ENCODE measurements around the gene ACOXL. TPM values are rescaled to one million over a fixed set of nuclear protein-coding genes. Genes with fewer than 3 reads are reported as not detected.

The ACOXL gene
- polyA plus RNA-seq, 4 donors = 0.06 to 0.56 TPM; not detected in 2

DNA sequence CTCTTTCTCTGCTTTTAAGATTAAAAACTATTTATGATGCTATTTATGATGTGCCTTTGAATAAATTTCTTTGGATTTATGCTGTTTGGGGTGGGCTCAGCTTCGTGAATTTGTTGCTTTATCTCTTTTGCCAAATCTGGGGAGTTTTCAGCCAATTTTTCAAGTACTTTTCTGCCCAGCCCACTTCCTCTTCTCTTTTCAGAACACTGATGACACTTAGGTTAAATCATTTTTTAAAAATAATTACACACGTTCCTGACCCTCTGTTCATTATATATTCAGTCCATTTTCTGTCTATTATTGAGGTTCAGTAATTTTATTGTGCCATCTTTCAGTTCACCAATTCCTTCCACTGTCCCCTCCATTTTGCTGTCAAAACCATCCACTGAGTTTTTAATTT, 373.6 kb downstream of the ACOXL start:
- Histone ChIP-seq H3K9me3 (ENCODE audit: control insufficient read depth in 2 of 2, insufficient read depth in 1 of 2, low read depth in 1 of 2, low read length in 1 of 2) (no peaks in the 10 kb centered on the region), H3K4me3 (ENCODE audit: low read depth in 1 of 3, low read length in 3 of 3) (no peak overlapping the region), H3K27ac (ENCODE audit: low read depth in 1 of 3, low read length in 2 of 3) (no peak overlapping the region), H3K36me3 (ENCODE audit: control insufficient read depth in 3 of 3, insufficient read depth in 2 of 3, low read depth in 1 of 3, low read length in 3 of 3) (no peaks in the 10 kb centered on the region), H3K4me1 (ENCODE audit: control insufficient read depth in 3 of 3, insufficient read depth in 2 of 3, low read depth in 1 of 3, low read length in 2 of 3) (no peaks in the 10 kb centered on the region), H3K27me3 (ENCODE audit: control insufficient read depth in 3 of 3, insufficient read depth in 3 of 3, low read length in 3 of 3) (no peaks in the 10 kb centered on the region)
- no peak for DNase-seq
- 54 to 75% (median 69%) methylated on average over 2 of the region's 2 CpGs for WGBS, 3 donors
- no peak for FAIRE-seq

GRCh38 chr2:111106706-111107105, 374.3 kb downstream of the ACOXL start:
- WGBS, 3 donors = 93 to 98% (median 93%) methylated on average over 5 of the region's 5 CpGs

GRCh38 chr2:111108745-111109271, 376.4 kb downstream of the ACOXL start:
- 90 to 100% (median 96%) methylated on average over 2 of the region's 2 CpGs for WGBS, 3 donors
- Histone ChIP-seq H3K27ac (ENCODE audit: low read depth in 1 of 3, low read length in 2 of 3) (no peak overlapping the region), H3K36me3 (ENCODE audit: control insufficient read depth in 3 of 3, insufficient read depth in 2 of 3, low read depth in 1 of 3, low read length in 3 of 3) (no peaks in the 10 kb centered on the region), H3K27me3 (ENCODE audit: control insufficient read depth in 3 of 3, insufficient read depth in 3 of 3, low read length in 3 of 3) (peaks cover 0 to 3% (median 0%) of the 10 kb centered on the region in 3 donors), H3K4me1 (ENCODE audit: control insufficient read depth in 3 of 3, insufficient read depth in 2 of 3, low read depth in 1 of 3, low read length in 2 of 3) (no peaks in the 10 kb centered on the region), H3K9me3 (ENCODE audit: control insufficient read depth in 2 of 2, insufficient read depth in 1 of 2, low read depth in 1 of 2, low read length in 1 of 2) (no peaks in the 10 kb centered on the region), H3K4me3 (ENCODE audit: low read depth in 1 of 3, low read length in 3 of 3) (no peak overlapping the region)
- DNase-seq (no peak), FAIRE-seq (no peak)

More at GRCh38 chr2:111106706-111107105, 374.3 kb downstream of the ACOXL start:
- no peaks in the 10 kb centered on the region for H3K36me3 ChIP-seq (ENCODE audit: control insufficient read depth in 3 of 3, insufficient read depth in 2 of 3, low read depth in 1 of 3, low read length in 3 of 3)
- H3K9me3 ChIP-seq (ENCODE audit: control insufficient read depth in 2 of 2, insufficient read depth in 1 of 2, low read depth in 1 of 2, low read length in 1 of 2) = no peaks in the 10 kb centered on the region
- H3K27ac ChIP-seq (ENCODE audit: low read depth in 1 of 3, low read length in 2 of 3) = no peak overlapping the region
- H3K27me3 ChIP-seq (ENCODE audit: control insufficient read depth in 3 of 3, insufficient read depth in 3 of 3, low read length in 3 of 3) = no peaks in the 10 kb centered on the region
- DNase-seq (no peak), FAIRE-seq (no peak)
- H3K4me1 ChIP-seq (ENCODE audit: control insufficient read depth in 3 of 3, insufficient read depth in 2 of 3, low read depth in 1 of 3, low read length in 2 of 3) = no peaks in the 10 kb centered on the region
- no peak overlapping the region for H3K4me3 ChIP-seq (ENCODE audit: low read depth in 1 of 3, low read length in 3 of 3)

DNA sequence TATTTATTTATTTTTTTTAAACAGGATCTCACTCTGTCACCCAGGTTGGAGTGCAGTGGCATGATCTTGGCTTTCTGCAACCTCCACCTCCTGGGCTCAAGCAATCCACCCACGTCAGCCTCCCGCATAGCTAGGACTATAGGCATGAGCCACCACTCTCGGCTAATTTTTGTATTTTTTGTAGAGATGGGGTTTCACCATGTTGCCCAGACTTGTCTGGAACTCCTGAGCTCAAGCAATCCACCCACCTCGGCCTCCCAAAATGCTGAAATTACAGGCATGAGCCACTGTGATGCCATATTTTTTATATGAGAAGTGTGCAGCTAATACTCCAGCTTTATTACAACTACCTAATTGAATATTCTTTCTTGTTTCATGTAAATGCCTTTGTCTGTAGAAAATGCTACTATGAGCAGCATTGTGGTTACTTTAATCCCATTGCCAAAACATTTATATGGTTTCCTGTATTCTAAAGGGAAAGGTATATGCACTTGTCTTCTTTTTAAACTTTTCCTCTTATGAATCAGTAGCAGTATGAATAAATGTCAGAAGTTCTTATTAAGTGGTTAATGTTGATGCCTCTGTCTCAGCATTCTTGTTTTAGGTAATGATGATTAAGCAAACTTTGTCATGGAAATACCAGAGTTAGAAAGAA, 378.9 kb downstream of the ACOXL start:
- Histone ChIP-seq H3K27ac (ENCODE audit: low read depth in 1 of 3, low read length in 2 of 3) (no peak overlapping the region), H3K4me1 (ENCODE audit: control insufficient read depth in 3 of 3, insufficient read depth in 2 of 3, low read depth in 1 of 3, low read length in 2 of 3) (no peaks in the 10 kb centered on the region), H3K9me3 (ENCODE audit: control insufficient read depth in 2 of 2, insufficient read depth in 1 of 2, low read depth in 1 of 2, low read length in 1 of 2) (no peaks in the 10 kb centered on the region), H3K27me3 (ENCODE audit: control insufficient read depth in 3 of 3, insufficient read depth in 3 of 3, low read length in 3 of 3) (peaks cover 0 to 4% (median under 1%) of the 10 kb centered on the region in 3 donors), H3K4me3 (ENCODE audit: low read depth in 1 of 3, low read length in 3 of 3) (no peak overlapping the region), H3K36me3 (ENCODE audit: control insufficient read depth in 3 of 3, insufficient read depth in 2 of 3, low read depth in 1 of 3, low read length in 3 of 3) (no peaks in the 10 kb centered on the region)
- DNase-seq = no peak
- no peak for FAIRE-seq
- WGBS, 3 donors = 67 to 91% (median 86%) methylated on average over 4 of the region's 4 CpGs

DNA sequence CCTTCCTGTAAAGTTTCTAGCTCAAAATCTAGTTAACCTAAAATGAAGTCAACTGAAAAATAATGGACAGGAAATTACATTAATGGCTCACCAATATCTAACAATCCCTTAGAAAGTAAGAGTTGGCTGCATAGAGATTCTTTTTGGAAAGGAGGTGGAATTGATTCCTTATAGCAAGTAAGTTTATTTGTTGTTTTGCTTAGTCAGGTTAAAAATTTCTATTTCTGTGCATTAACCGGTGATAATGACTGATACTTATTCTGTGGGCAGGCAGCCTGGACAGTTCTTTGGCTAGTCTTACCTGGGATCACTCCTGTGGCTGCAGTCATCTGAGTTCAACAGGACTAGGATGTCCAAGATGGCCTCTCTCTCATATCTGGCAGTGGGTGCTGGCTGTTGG, 381.5 kb downstream of the ACOXL start:
- no peak overlapping the region for H3K4me3 ChIP-seq (ENCODE audit: low read depth in 1 of 3, low read length in 3 of 3)
- no peak for DNase-seq
- no peaks in the 10 kb centered on the region for H3K9me3 ChIP-seq (ENCODE audit: control insufficient read depth in 2 of 2, insufficient read depth in 1 of 2, low read depth in 1 of 2, low read length in 1 of 2)
- H3K27me3 ChIP-seq (ENCODE audit: control insufficient read depth in 3 of 3, insufficient read depth in 3 of 3, low read length in 3 of 3) = peaks cover 0 to 25% (median 12%) of the 10 kb centered on the region in 3 donors
- no peaks in the 10 kb centered on the region for H3K36me3 ChIP-seq (ENCODE audit: control insufficient read depth in 3 of 3, insufficient read depth in 2 of 3, low read depth in 1 of 3, low read length in 3 of 3)
- 93 to 99% (median 96%) methylated on average over 1 of the region's 1 CpG for WGBS, 3 donors
- peaks cover 0 to 22% (median 4%) of the 10 kb centered on the region in 3 donors for H3K4me1 ChIP-seq (ENCODE audit: control insufficient read depth in 3 of 3, insufficient read depth in 2 of 3, low read depth in 1 of 3, low read length in 2 of 3)
- no peak for FAIRE-seq
- H3K27ac ChIP-seq (ENCODE audit: low read depth in 1 of 3, low read length in 2 of 3) = no peak overlapping the region

DNA sequence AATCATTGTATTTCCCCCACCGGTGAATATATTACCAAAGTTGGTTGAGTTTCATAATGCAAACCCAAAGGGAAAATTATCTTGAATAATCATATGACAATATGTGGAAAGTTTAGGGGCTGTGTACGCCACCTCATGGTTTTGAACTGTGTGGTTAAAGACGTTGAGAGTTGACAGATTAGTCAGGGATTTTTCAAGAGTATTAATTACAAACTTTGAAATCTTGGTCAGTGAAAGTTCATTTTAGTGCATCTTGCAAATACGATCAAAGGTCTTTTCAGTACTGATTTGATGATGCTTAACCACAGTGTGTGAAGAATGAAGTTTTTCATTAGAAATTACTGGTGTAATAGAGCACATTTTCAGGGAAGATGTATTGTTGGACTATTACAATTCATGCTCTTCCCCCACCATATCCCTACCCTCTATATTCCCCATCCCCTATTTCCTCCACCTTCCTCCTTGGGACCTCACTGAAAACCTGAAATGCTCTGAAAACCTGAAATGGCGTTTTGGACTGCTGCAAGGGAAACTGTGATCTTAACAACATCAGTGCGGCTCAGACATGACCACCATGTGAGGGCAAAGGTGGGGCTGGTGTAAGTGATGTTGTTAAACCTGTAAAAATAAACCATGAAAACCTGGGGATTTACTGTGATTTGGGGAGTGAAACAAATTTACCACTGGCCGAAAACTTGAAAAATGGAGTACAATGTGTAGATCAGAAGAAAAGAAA, 383.8 kb downstream of the ACOXL start:
- Histone ChIP-seq H3K27ac (ENCODE audit: low read depth in 1 of 3, low read length in 2 of 3) (no peak overlapping the region), H3K4me3 (ENCODE audit: low read depth in 1 of 3, low read length in 3 of 3) (no peak overlapping the region), H3K36me3 (ENCODE audit: control insufficient read depth in 3 of 3, insufficient read depth in 2 of 3, low read depth in 1 of 3, low read length in 3 of 3) (no peaks in the 10 kb centered on the region), H3K9me3 (ENCODE audit: control insufficient read depth in 2 of 2, insufficient read depth in 1 of 2, low read depth in 1 of 2, low read length in 1 of 2) (no peaks in the 10 kb centered on the region), H3K4me1 (ENCODE audit: control insufficient read depth in 3 of 3, insufficient read depth in 2 of 3, low read depth in 1 of 3, low read length in 2 of 3) (peaks cover 0 to 37% (median 4%) of the 10 kb centered on the region in 3 donors), H3K27me3 (ENCODE audit: control insufficient read depth in 3 of 3, insufficient read depth in 3 of 3, low read length in 3 of 3) (peaks cover 0 to 40% (median 14%) of the 10 kb centered on the region in 3 donors)
- FAIRE-seq (no peak), DNase-seq (peak in 1 of 2 donors; percentile 35)
- 53 to 57% (median 54%) methylated on average over 7 of the region's 7 CpGs for WGBS, 3 donors

DNA sequence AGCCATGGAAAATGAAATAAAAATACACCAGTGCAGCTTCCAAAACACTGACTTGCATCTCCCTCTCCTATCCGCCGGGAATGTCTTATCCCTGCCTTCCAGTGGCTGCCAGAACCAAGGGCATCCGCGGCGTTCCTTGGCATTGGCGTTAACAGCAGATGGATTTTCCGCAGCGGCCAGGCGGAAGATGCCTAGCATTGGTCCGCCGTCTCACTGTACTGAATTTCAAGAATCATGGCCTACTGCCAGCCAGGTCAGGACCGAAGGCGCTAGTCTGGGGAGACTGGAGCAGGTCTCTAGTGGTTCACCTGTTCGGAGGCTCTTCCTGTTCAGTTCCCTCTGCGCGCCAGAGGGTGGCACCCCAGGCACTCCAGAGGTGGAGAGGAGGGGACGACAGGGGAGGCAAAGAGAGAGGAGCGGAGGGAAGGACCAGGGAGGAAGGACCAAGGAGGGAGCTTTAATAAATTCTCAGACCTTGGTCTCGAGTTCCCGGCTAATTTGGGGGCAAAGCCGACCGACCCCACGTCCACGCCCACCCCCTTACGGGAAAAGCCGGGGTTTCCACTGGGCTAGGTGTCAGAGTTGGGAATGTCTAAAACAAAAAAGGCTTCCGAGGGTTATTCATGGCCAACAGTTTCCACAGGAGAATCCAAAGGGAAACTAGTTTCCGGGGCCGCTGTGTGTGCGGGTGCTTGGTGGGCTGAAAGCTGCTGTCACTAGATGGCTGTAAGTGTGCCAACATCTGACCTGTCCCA, 384.6 kb downstream of the ACOXL start:
- Histone ChIP-seq H3K27me3 (ENCODE audit: control insufficient read depth in 3 of 3, insufficient read depth in 3 of 3, low read length in 3 of 3) (peaks cover 0 to 40% (median 14%) of the 10 kb centered on the region in 3 donors), H3K4me3 (ENCODE audit: low read depth in 1 of 3, low read length in 3 of 3) (peak overlapping the region in 2 of 3 donors; percentile 66 to 81), H3K27ac (ENCODE audit: low read depth in 1 of 3, low read length in 2 of 3) (no peak overlapping the region), H3K9me3 (ENCODE audit: control insufficient read depth in 2 of 2, insufficient read depth in 1 of 2, low read depth in 1 of 2, low read length in 1 of 2) (no peaks in the 10 kb centered on the region), H3K36me3 (ENCODE audit: control insufficient read depth in 3 of 3, insufficient read depth in 2 of 3, low read depth in 1 of 3, low read length in 3 of 3) (no peaks in the 10 kb centered on the region), H3K4me1 (ENCODE audit: control insufficient read depth in 3 of 3, insufficient read depth in 2 of 3, low read depth in 1 of 3, low read length in 2 of 3) (peaks cover 0 to 37% (median 4%) of the 10 kb centered on the region in 3 donors)
- peak; percentile 87 to 89 for DNase-seq
- no peak for FAIRE-seq
- WGBS, 3 donors = 4 to 6% (median 5%) methylated on average over 30 of the region's 30 CpGs

Data from small intestine (tissue), 7 donors.